Measurements from ENCODE around the gene NEURL2. TPM values are rescaled to one million over a fixed set of nuclear protein-coding genes. Genes with fewer than 3 reads are reported as not detected.

NEURL2 gene
- total RNA-seq, 1 experiment from 2014 or later = 3.3 TPM

GRCh38 chr20:45887346-45887715, 3.7 kb downstream of the NEURL2 start, which contains the start of gene SPATA25:
TSS of gene SPATA25 (minus strand) at chr20:45887622. CDS start at chr20:45887590, 32 bp downstream.
- Histone ChIP-seq H3K4me3 (ENCODE audit: low read depth, low read length, poor library complexity, severe bottlenecking) (no peak within 1 kb of the TSS), H3K36me3 (ENCODE audit: insufficient read depth, low read length, poor library complexity, severe bottlenecking) (peaks cover 18% of the 10 kb centered on the region), H3K27me3 (replicated peaks; ENCODE audit: insufficient read depth, low read depth, low read length, poor library complexity) (no peaks in the 10 kb centered on the region), H3K27ac (ENCODE audit: low read depth, low read length, poor library complexity, severe bottlenecking) (no peak within 1 kb of the TSS), H3K4me1 (ENCODE audit: insufficient read depth, low read length, poor library complexity, severe bottlenecking) (peaks cover 7% of the 10 kb centered on the region), H3K9me3 (ENCODE audit: low read depth, low read length, poor library complexity, severe bottlenecking) (no peaks in the 10 kb centered on the region)
- POLR2A ChIA-PET (ENCODE audit: low non-redundant PET) = no interaction called here
- no peak for DNase-seq (ENCODE audit: low spot score)
- CTCF ChIA-PET = no interaction called here
- TF ChIP-seq CTCF (conservative IDR thresholded peaks at IDR 0.05; ENCODE audit: low read depth, low read length) = no peak
- no peak for TF ChIP-seq EZH2 (IDR thresholded peaks at IDR 0.05; ENCODE audit: borderline replicate concordance, low read depth, low read length, poor library complexity, severe bottlenecking)
- BruUV-seq (replicated peaks) = no TSS peak
- intact Hi-C loops (cut with micrococcal nuclease; ENCODE audit: unreplicated experiment) = no loop called here

- Histone ChIP-seq H3K27ac (ENCODE audit: low read depth, low read length, poor library complexity, severe bottlenecking) (no peak overlapping the region), H3K9me3 (ENCODE audit: low read depth, low read length, poor library complexity, severe bottlenecking) (no peaks in the 10 kb centered on the region), H3K4me3 (ENCODE audit: low read depth, low read length, poor library complexity, severe bottlenecking) (no peak overlapping the region), H3K4me1 (ENCODE audit: insufficient read depth, low read length, poor library complexity, severe bottlenecking) (peaks cover 2% of the 10 kb centered on the region), H3K27me3 (replicated peaks; ENCODE audit: insufficient read depth, low read depth, low read length, poor library complexity) (no peaks in the 10 kb centered on the region), H3K36me3 (ENCODE audit: insufficient read depth, low read length, poor library complexity, severe bottlenecking) (peaks cover 21% of the 10 kb centered on the region)
- POLR2A ChIA-PET (ENCODE audit: low non-redundant PET) = no interaction called here
- TF ChIP-seq CTCF (conservative IDR thresholded peaks at IDR 0.05; ENCODE audit: low read depth, low read length) = no peak
- TF ChIP-seq EZH2 (IDR thresholded peaks at IDR 0.05; ENCODE audit: borderline replicate concordance, low read depth, low read length, poor library complexity, severe bottlenecking) = no peak
- no peak for DNase-seq (ENCODE audit: low spot score)
- intact Hi-C loops (cut with micrococcal nuclease; ENCODE audit: unreplicated experiment) = no loop called here
- CTCF ChIA-PET = no interaction called here
- no TSS peak for BruUV-seq (replicated peaks)
Observed at GRCh38 chr20:45886590-45887345, 4.2 kb downstream of the NEURL2 start.

- TF ChIP-seq EZH2 (IDR thresholded peaks at IDR 0.05; ENCODE audit: borderline replicate concordance, low read depth, low read length, poor library complexity, severe bottlenecking) (no peak), CTCF (conservative IDR thresholded peaks at IDR 0.05; ENCODE audit: low read depth, low read length) (no peak)
- DNase-seq (ENCODE audit: low spot score) = no peak
- peaks cover 21% of the 10 kb centered on the region for H3K36me3 ChIP-seq (ENCODE audit: insufficient read depth, low read length, poor library complexity, severe bottlenecking)
- H3K4me1 ChIP-seq (ENCODE audit: insufficient read depth, low read length, poor library complexity, severe bottlenecking) = no peaks in the 10 kb centered on the region
- H3K27me3 ChIP-seq (replicated peaks; ENCODE audit: insufficient read depth, low read depth, low read length, poor library complexity) = no peaks in the 10 kb centered on the region
- ChIA-PET CTCF (no interaction called here), POLR2A (ENCODE audit: low non-redundant PET) (no interaction called here)
- H3K4me3 ChIP-seq (ENCODE audit: low read depth, low read length, poor library complexity, severe bottlenecking) = no peak overlapping the region
- H3K27ac ChIP-seq (ENCODE audit: low read depth, low read length, poor library complexity, severe bottlenecking) = no peak overlapping the region
- no peaks in the 10 kb centered on the region for H3K9me3 ChIP-seq (ENCODE audit: low read depth, low read length, poor library complexity, severe bottlenecking)
- no TSS peak for BruUV-seq (replicated peaks)
- intact Hi-C loops (cut with micrococcal nuclease; ENCODE audit: unreplicated experiment) = no loop called here
Observed at GRCh38 chr20:45883100-45883469, 7.9 kb downstream of the NEURL2 start.

Measured in A673 (cell line).